GM21526 (cell line): ENCODE data around the gene PPP1R1B.

Experiments used
- ATAC-seq: cut with Tn5 transposase; IDR thresholded peaks from one replicate; pipeline ENCODE4 v1.9.1; 2021; ENCODE audit warnings: moderate library complexity; ENCODE audit not compliant: unreplicated experiment, low FRiP score

The PPP1R1B gene

DNA sequence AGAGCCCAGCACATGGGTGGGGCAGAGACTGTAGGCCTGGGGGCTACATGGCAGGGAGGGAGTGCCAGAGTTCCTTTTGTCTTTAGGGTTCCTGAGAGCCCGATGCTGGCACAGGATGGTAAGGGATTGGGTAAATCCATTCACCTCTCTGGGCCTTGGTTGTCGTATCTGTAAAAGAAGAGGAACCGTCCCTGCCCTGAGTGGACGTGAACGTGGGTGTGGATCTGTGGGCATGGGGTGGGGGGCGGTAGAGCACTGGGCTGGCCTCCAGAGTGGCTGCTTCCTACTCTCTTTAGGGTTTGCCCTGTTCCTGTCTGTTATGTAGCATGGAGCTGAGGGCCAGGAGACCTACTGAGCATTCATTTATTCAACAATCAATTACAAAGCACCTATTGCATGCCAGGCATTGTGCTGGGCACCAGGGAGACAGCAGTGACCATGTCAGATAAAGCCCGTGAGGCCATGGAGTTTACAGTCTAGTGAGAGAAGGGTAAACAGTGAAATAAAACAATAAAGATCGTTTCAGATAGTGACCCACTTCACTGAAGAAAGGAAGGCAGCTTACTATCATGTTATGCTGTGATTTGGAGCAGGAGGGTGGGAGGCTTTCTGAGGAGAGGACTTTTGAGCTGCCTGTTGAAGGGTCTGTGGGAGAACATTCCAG, 25.3 kb downstream of the PPP1R1B start:
- ATAC-seq = no peak

DNA sequence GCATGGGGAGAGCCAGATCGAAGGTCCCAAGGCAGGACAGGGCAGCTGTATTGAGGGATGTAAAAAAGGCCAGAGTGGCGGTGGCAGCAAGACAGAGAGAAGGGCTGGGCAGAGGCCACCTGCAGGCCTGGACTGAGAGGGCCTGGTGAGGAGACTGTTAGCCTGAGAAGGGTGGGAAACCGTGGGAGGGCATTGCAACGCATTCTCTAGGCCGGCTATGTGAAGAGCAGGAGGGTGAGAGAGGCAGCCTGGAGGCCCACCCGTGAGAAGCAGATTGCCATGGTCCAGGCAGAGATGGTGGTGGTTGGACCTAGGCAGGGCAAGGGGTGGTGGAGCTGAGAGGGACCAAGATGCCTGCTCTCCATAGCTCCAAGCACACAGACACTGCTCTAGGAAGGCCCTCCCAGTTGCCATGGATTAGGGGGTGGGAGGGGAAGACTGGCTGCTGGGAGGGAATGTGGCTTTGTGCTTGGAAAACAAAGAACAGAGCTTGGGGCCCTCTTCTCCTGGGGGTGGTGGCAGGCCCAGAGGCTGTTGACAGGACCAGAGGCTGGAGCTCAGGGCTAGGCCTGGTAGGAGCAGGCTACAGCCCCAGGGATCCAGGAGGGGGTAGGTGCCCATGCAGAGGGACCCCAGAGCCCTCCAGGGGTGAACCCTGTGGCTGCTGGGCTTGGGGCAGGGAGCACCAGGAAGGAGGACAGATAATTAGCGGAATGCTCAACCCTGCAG, 26.0 kb downstream of the PPP1R1B start:
- ATAC-seq = no peak

DNA sequence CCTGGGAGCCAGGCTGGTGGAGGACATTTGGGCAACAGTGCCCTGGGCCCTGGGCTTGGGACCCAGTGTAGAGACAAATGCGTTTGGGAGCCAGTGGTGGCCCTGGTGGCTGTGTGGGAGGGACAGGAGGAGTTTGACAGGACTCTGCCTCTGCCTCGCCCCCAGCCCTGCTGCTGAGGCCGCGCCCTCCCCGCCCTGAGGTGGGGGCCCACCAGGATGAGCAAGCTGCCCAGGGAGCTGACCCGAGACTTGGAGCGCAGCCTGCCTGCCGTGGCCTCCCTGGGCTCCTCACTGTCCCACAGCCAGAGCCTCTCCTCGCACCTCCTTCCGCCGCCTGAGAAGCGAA, 26.5 kb downstream of the PPP1R1B start:
- ATAC-seq = no peak

DNA sequence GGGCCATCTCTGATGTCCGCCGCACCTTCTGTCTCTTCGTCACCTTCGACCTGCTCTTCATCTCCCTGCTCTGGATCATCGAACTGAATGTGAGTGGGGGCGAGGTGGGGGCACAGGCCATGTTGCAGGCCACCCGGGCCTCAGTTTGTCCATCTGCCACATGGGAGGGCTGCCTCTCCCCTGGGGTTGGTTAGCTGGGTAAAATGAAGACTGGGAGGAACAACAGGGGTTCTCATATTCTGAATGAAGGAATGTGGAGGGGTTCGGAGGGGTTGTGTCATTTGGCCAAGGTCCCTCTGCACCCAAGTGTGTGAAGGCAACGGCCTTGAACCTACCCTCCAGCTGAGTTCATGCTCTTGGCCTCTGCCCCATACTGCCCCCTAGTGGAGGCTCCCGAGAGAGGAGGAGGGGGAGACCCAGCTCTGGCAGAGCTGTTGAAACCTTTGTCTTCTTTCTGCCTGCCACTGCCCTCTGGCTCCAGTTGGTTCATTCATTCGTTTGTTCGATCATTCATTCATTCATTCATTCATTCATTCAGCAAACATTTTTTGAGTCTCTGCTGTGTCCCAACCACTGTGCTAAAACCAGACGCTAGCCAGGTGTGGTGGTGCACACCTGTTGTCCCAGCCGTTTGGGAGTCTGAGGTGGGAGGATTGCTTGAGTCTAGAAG, 27.0 kb downstream of the PPP1R1B start:
- no peak for ATAC-seq

DNA sequence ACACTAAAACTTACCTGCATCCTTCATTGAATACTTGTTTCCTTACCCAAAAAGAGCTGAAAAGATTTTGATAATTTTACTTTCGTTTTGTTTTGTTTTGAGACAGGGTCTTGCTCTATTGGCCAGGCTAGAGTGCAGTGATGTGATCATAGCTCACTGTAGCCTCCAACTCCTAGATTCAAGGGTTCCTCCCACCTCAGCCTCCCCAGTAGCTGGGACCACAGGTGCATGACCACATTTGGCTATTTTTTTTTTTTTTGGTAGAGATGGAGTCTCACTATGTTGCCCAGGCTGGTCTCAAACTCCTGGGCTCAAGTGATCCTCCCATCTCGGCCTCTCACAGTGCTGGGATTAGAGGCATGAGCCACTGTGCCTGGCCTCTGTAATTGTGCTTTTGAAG, 28.4 kb downstream of the PPP1R1B start:
- no peak for ATAC-seq

DNA sequence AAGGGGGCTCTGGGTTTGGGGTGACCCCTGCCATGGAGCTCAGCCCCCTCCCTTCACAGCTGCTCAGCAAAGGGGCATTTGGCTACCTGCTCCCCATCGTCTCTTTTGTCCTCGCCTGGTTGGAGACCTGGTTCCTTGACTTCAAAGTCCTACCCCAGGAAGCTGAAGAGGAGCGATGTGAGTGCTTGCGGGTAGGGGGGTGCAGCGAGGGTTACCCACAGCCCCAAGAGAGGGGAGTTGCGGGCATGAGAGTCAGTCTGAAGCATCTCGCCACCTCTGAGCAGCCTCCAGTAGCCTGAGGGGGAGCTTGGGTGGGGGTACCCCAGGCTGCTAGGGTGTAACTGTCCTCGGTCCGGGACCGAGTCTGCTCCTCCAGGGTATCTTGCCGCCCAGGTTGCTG, 31.6 kb downstream of the PPP1R1B start:
- ATAC-seq = no peak

DNA sequence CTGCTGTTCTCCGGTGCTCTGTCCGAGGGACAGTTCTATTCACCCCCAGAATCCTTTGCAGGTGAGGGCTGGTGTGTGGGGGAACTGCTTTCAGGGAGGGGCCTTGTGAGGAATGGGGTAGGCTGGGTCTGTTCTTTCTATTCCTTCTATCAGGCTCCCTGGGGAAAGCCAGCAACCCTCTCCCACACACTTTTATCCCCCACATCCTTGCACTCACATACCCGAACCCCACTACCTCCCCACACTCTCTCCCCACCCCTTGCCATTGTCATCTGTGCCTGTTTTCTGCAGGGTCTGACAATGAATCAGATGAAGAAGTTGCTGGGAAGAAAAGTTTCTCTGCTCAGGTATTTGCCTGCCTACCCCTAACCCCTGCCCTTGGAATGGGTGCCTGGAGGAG, 32.0 kb downstream of the PPP1R1B start:
- no peak for ATAC-seq

DNA sequence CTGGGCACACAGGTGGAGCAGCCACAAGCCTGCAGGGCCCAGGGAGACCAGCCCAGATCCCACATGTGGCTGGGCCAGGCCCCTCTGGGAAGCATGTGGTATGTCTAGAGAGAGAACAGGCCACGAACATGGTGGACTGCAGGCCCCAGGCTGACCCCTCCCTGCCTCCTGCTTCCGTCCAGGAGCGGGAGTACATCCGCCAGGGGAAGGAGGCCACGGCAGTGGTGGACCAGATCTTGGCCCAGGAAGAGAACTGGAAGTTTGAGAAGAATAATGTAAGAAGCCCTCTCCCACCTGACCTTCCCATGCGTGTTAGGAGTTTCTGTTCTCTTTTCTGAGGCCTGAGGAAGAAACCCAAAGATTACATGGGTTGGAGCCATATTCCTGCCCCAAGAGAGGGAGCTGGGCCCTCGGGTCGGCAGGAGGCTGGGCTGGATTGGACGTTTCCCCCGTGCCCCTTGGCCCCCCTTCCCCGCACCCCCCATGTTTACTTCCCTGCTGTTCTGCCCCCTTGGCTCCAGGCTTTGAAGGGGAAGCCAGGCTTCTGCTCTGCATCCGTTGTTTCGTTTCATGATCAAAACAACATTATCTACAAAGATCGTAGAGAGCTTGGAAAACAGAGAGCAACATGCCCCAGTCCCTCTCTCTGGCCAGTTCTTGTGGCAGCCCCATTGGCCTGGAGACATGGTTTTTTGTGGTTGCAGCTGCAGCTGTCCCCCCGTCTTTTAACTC, 32.7 kb downstream of the PPP1R1B start:
- no peak for ATAC-seq

DNA sequence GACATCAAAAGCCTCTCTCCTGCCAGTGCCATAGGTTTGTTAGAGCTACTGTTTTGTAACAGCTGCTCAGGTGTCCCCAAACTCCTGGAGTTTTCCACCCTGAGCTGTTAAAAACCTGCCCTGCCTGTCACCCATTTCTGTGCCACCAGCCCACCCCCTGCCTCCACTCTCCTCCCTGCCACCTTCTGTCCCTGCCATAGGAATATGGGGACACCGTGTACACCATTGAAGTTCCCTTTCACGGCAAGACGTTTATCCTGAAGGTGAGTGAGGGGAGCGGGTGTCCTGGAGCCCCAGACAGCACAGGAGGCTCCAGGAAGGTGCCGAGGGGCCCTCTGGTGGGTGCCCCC, 33.2 kb downstream of the PPP1R1B start:
- ATAC-seq = no peak

DNA sequence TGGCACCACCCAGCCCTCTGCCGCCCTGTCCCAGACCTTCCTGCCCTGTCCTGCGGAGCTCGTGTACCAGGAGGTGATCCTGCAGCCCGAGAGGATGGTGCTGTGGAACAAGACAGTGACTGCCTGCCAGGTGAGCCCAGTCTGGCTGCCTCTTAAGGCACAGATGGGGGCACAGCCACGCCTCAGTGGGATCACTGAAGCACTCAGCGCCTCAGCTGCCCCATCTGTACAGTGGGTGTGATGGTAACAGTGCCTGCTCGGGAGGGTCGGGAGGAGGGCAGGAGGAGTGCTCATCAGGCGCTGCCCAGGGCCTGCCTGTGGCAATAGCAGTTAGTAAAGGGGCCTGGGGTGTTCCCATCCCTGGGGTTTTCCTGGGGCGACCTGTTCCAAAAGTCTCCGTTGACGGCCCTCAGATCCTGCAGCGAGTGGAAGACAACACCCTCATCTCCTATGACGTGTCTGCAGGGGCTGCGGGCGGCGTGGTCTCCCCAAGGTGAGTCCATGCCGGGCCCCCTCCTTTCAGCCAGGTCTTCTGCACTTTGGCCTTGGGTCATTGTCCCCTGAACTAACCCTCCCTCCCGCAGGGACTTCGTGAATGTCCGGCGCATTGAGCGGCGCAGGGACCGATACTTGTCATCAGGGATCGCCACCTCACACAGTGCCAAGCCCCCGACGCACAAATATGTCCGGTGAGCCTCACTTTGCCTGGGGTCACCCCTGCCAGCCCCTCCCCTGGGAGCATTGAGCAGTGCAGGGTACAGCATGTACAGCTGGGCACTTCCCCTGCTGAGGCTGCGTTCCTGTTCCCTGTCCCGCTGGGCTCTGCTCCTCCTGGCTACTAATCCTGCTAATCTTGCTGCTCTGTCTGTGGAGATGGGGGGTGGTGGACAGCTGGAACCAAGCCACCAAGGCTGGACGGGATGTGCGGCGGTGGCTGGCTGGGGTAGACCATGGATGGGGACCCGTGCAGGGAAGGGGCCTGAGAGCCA, 33.9 kb downstream of the PPP1R1B start:
- no peak for ATAC-seq

DNA sequence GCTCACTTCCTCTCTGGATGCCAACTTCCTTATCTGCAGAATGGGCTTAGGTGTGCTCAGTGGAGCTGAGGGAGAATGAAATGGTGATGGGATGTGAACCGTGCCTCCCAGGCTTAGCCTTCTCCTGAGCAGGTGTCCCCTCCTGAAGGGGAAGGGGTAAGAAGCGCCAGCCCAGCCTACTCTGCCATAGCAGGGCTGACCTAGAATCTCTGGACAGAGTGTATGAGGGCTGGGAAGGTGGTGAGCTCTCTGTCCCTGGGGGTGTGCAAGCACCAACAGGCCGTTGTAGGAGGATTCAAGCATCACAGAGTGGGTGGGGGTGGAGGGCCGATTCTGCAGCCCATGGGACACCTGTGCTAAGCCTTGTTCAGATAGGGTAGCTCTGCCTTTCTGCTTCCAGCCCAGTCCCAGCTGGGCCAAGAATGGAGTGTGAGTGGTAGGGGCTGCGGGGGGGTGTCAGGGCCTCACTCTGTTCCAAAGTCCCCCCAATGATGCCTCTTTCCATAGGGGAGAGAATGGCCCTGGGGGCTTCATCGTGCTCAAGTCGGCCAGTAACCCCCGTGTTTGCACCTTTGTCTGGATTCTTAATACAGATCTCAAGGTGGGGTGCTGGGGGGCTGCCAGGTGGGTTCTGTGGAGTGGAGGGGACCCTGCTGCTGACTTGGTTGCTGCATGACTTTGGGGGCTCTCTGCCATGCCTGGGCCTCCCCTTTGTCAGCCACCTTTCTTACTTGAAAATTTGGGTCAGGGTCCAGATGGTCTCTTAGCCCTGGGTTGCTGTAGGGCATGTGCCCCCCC, 35.2 kb downstream of the PPP1R1B start:
- no peak for ATAC-seq

DNA sequence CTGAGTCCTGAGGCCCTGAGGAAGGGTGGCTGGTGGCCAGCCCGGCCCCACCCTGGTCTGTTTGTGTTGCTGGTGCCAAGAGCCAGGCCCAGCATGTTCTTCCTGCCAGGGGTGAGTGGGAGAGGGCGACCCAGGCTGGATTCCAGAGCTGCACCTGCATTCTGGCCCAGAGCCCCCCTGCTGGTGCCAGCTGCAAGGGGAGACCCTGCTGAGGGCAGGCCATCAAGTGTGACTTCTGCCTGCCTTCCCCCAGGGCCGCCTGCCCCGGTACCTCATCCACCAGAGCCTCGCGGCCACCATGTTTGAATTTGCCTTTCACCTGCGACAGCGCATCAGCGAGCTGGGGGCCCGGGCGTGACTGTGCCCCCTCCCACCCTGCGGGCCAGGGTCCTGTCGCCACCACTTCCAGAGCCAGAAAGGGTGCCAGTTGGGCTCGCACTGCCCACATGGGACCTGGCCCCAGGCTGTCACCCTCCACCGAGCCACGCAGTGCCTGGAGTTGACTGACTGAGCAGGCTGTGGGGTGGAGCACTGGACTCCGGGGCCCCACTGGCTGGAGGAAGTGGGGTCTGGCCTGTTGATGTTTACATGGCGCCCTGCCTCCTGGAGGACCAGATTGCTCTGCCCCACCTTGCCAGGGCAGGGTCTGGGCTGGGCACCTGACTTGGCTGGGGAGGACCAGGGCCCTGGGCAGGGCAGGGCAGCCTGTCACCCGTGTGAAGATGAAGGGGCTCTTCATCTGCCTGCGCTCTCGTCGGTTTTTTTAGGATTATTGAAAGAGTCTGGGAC, 36.0 kb downstream of the PPP1R1B start:
- no peak for ATAC-seq

DNA sequence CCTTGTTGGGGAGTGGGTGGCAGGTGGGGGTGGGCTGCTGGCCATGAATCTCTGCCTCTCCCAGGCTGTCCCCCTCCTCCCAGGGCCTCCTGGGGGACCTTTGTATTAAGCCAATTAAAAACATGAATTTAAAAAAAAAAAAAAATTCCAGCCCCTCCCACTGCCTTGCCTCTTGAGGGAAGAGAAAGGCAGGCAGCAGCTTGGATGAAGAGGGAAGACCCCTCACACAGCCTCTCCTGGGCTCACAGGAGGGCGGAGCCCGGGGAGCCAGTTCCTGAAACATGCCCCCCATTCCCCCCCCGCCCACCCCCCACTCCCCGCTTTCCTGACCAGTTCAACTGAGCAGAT, 36.6 kb downstream of the PPP1R1B start:
- ATAC-seq = no peak

DNA sequence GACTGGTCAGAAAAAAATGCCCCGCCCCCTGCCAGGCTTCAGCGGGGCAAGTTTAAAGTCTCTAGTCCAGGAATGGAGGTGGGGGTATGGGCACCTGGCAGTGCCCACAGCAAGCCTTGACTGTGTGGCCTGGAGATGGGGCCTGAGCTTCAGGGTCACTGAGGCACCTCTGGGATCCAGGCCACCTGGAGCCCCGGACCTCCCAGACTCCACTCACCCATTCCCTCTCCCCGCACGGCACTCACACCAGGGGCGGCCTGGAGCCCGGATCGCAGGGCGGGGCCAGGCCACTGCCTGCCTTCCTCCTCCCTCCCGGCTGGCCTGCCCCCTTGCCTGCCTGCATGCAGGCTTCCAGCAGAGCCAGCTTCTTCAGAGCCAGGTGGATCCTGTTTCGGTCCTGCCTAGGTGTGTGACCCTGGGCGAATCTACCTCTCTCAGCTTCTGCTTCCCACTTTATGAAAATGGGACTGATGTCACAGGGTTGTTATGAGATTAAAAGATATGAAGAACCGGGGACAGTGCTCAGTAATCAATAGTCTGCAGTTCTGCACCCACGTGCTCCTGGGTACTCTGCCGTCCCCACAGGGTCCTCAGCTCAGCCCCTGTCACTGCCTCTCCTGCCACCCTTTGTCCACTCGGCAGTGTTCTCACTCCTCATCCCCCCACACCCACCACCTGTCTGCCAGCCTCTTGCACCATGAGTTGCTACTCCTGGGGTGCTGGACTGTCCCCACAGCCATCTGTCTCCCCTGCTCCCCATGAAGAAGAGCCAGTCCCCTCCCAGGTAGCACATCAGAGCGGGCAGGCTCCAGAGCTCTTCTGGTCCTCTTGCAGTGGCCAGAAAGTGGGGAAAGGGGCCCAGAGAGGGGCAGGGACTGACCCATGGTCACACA, 37.2 kb downstream of the PPP1R1B start:
- ATAC-seq = no peak

DNA sequence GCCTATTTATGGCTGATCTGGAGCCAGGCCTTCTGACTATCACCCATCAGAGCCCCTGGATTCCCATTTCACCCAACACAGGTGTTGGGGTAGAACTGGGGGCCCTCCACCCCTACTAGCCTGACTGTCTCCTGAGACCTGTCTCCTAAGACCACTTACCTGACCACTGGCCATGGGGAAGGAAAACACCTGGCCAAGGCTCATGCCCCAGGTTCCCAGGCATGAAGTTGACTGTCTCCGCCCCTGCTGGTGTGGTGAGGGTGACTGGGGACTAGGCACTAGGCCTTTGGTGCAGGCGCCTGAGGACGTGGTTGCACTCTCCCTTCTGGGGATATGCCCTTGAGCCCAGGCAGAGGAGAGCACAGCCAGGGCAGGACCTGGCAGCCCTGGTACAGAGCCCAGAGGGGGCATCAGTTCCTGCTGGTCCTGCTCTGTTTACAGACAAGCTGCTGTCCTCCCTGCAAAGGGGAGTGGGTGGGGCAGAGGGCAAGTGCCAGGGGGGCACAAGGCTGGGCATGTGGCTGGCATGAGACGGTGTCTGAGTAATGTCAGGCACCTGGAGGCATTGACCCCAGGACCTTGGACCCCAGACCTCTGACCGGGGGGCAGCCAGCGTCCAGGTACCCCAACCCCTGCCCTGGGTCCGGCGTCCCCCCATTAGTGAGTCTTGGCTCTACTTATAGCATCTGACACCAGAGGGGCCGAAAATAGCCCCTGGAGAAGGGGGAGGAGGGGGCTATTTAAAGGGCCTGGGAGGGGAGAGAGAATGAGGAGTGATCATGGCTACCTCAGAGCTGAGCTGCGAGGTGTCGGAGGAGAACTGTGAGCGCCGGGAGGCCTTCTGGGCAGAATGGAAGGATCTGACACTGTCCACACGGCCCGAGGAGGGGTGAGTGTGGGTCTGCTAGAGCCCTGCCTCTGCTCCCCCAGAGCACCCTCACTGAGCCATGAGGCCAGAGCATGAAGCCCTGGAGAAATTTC, 38.1 kb downstream of the PPP1R1B start, which contains the start of gene TCAP:
Gene TCAP (plus strand): TSS at position 769 of the 981 bp plus-strand sequence. CDS start 11 bp downstream, at position 780.
- ATAC-seq = no peak

DNA sequence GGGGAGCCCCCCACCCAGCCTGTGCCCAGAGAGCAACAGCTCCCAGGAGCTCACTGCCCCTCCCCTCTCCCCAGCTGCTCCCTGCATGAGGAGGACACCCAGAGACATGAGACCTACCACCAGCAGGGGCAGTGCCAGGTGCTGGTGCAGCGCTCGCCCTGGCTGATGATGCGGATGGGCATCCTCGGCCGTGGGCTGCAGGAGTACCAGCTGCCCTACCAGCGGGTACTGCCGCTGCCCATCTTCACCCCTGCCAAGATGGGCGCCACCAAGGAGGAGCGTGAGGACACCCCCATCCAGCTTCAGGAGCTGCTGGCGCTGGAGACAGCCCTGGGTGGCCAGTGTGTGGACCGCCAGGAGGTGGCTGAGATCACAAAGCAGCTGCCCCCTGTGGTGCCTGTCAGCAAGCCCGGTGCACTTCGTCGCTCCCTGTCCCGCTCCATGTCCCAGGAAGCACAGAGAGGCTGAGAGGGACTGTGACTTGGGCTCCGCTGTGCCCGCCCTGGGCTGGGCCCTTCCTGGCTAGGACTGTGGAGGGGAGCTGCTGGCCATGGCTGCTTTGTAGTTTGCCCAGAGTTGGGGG, 39.0 kb downstream of the PPP1R1B start:
- no peak for ATAC-seq
